Smooth muscle cell (in vitro differentiated cells): ENCODE measurements around the gene CCNQ. TPM values are rescaled to one million over a fixed set of nuclear protein-coding genes. Genes with fewer than 3 reads are reported as not detected.

Experiments used
- DNase-seq: peaks from one replicate; lab custom pipeline; 2025; ENCODE audit not compliant: unreplicated experiment; lab: John Stamatoyannopoulos, UW
- H2AFZ ChIP-seq: fragments of 200-600 bp; sonication (generic); 2 replicates; pipeline ENCODE4 v1.6.0; 2016; ENCODE audit warnings: antibody characterized with exemption, low read depth, mild to moderate bottlenecking
- H3F3A ChIP-seq: fragments of 200-600 bp; sonication (generic); 2 replicates; pipeline ENCODE4 v1.6.0; 2017; ENCODE audit warnings: antibody characterized with exemption, low read depth
- H3K27ac ChIP-seq: fragments of 200-600 bp; sonication (generic); 2 replicates; pipeline ENCODE4 v1.5.1; 2016; ENCODE audit warnings: low read depth, mild to moderate bottlenecking
- H3K27me3 ChIP-seq: fragments of 200-600 bp; sonication (generic); 2 replicates; pipeline ENCODE4 v1.6.1; 2016; ENCODE audit warnings: low read depth, mild to moderate bottlenecking
- H3K36me3 ChIP-seq: fragments of 200-600 bp; sonication (generic); 2 replicates; pipeline ENCODE4 v1.5.1; 2016; ENCODE audit warnings: low read depth
- H3K4me1 ChIP-seq: fragments of 200-600 bp; sonication (generic); 2 replicates; pipeline ENCODE4 v1.5.1; 2016; ENCODE audit warnings: low read depth
- H3K4me2 ChIP-seq: fragments of 200-600 bp; sonication (generic); 2 replicates; pipeline ENCODE4 v1.6.0; 2016; ENCODE audit warnings: mild to moderate bottlenecking
- H3K4me3 ChIP-seq: fragments of 200-600 bp; sonication (generic); 2 replicates; pipeline ENCODE4 v1.5.1; 2016; ENCODE audit warnings: mild to moderate bottlenecking
- H3K79me2 ChIP-seq: fragments of 200-600 bp; sonication (generic); 2 replicates; pipeline ENCODE4 v1.6.0; 2016; ENCODE audit warnings: low read depth, mild to moderate bottlenecking
- H3K9ac ChIP-seq: fragments of 200-600 bp; sonication (generic); 2 replicates; pipeline ENCODE4 v1.6.0; 2016; ENCODE audit warnings: low read depth
- H3K9me3 ChIP-seq: fragments of 200-600 bp; sonication (generic); replicated peaks from 2 replicates; pipeline ENCODE4 v1.5.1; 2016; ENCODE audit warnings: low read depth
- H4K20me1 ChIP-seq: fragments of 200-600 bp; sonication (generic); 2 replicates; pipeline ENCODE4 v1.6.0; 2016; ENCODE audit warnings: low read depth
- CTCF ChIP-seq: fragments of 200-600 bp; sonication (generic); IDR thresholded peaks from 2 replicates; pipeline ENCODE4 v1.5.1; 2017; ENCODE audit warnings: borderline replicate concordance, mild to moderate bottlenecking, antibody characterized with exemption; ENCODE audit not compliant: insufficient read depth, poor library complexity, severe bottlenecking
- WGBS: methylation state at CpG from one replicate; pipeline ENCODE4 v1.1.7; 2016; ENCODE audit warnings: low lambda C conversion rate; 5-methylcytosine and 5-hydroxymethylcytosine counted together
- polyA plus RNA-seq: library from polyadenylated mRNA; unstranded; fragments of >200 nt; fragmentation: Nextera tagmentation; extraction: Ambion mirVana; gene quantifications from 2 replicates; pipeline ENCODE4 v1.2.1, GENCODE V29; 2016
- total RNA-seq: library from RNA; depleted of rRNA; stranded (reverse); fragments of >200 nt; gene quantifications from 2 replicates; pipeline ENCODE4 v1.2.3, GENCODE V29; 2014

CCNQ gene
- total and polyA plus RNA-seq, 2 experiments from 2014 or later: 9.4 to 27.3 TPM

GRCh38 chrX:153639177-153640044, 40.5 kb upstream of the CCNQ start:
- 86% methylated on average over 28 of the region's 28 CpGs for WGBS
- Histone ChIP-seq H3K9me3 (no peaks in the 10 kb centered on the region), H3K4me3 (no peak overlapping the region), H3K36me3 (no peaks in the 10 kb centered on the region), H2AFZ (no peak overlapping the region), H3K4me2 (no peak overlapping the region), H3K4me1 (peaks cover 3% of the 10 kb centered on the region), H4K20me1 (no peaks in the 10 kb centered on the region), H3K9ac (no peak overlapping the region), H3K27me3 (peaks cover under 1% of the 10 kb centered on the region), H3K79me2 (no peaks in the 10 kb centered on the region), H3K27ac (no peak overlapping the region), H3F3A (no peaks in the 10 kb centered on the region)
- DNase-seq: no peak
- TF ChIP-seq CTCF: no peak

- Histone ChIP-seq H3K27me3 (no peaks in the 10 kb centered on the region), H3K9ac (no peak overlapping the region), H3K4me1 (peaks cover under 1% of the 10 kb centered on the region), H3K4me3 (no peak overlapping the region), H3K79me2 (no peaks in the 10 kb centered on the region), H3K36me3 (no peaks in the 10 kb centered on the region), H2AFZ (no peak overlapping the region), H4K20me1 (no peaks in the 10 kb centered on the region), H3K27ac (no peak overlapping the region), H3K9me3 (no peaks in the 10 kb centered on the region), H3K4me2 (no peak overlapping the region), H3F3A (no peaks in the 10 kb centered on the region)
- TF ChIP-seq CTCF: no peak
- no peak for DNase-seq
- 71% methylated on average over 19 of the region's 20 CpGs for WGBS
Observed at GRCh38 chrX:153638436-153639176, 39.7 kb upstream of the CCNQ start.

GRCh38 chrX:153638041-153638371, 39.1 kb upstream of the CCNQ start:
- WGBS: 88% methylated on average over 6 of the region's 6 CpGs
- Histone ChIP-seq H3K79me2 (no peaks in the 10 kb centered on the region), H3K4me2 (no peak overlapping the region), H2AFZ (no peak overlapping the region), H3K9ac (no peak overlapping the region), H3F3A (no peaks in the 10 kb centered on the region), H4K20me1 (no peaks in the 10 kb centered on the region), H3K36me3 (no peaks in the 10 kb centered on the region), H3K27me3 (no peaks in the 10 kb centered on the region), H3K27ac (no peak overlapping the region), H3K9me3 (no peaks in the 10 kb centered on the region), H3K4me1 (no peaks in the 10 kb centered on the region), H3K4me3 (no peak overlapping the region)
- TF ChIP-seq CTCF: no peak
- no peak for DNase-seq
